ENCODE results near the gene TK2.
A peak's percentile ranks its signal among the peaks of the same experiment; 100 is the strongest.

The TK2 gene

GRCh38 chr16:66524601-66525164 lies 25.2 kb downstream of the TK2 start:
- Histone ChIP-seq H3K27ac (peak overlapping the region; percentile 11 to 12), H3K9me3 (no peaks in the 10 kb centered on the region), H3K27me3 (no peaks in the 10 kb centered on the region), H3K4me1 (peaks cover 0 to 33% (median 17%) of the 10 kb centered on the region in 4 donors), H3K36me3 (peaks cover 46 to 84% (median 54%) of the 10 kb centered on the region in 3 donors), H3K4me3 (no peak overlapping the region)
- no peak for DNase-seq
- TF ChIP-seq CTCF (IDR thresholded peaks at IDR 0.05): no peak
- intact Hi-C loops (cut with DNase I; ENCODE audit: low total_unique reads): no loop called here

GRCh38 chr16:66523861-66524354 lies 26.0 kb downstream of the TK2 start:
- no peaks in the 10 kb centered on the region for H3K27me3 ChIP-seq
- DNase-seq: no peak
- TF ChIP-seq CTCF (IDR thresholded peaks at IDR 0.05): no peak
- no peaks in the 10 kb centered on the region for H3K9me3 ChIP-seq
- no peak overlapping the region for H3K4me3 ChIP-seq
- intact Hi-C loops (cut with DNase I; ENCODE audit: low total_unique reads): no loop called here
- peaks cover 40 to 83% (median 46%) of the 10 kb centered on the region in 3 donors for H3K36me3 ChIP-seq
- H3K27ac ChIP-seq: peak overlapping the region; percentile 11 to 39
- H3K4me1 ChIP-seq: peaks cover 0 to 33% (median 17%) of the 10 kb centered on the region in 4 donors

- Histone ChIP-seq H3K9me3 (no peaks in the 10 kb centered on the region), H3K36me3 (peaks cover 31 to 74% (median 37%) of the 10 kb centered on the region in 3 donors), H3K27me3 (no peaks in the 10 kb centered on the region), H3K4me3 (no peak overlapping the region), H3K4me1 (peaks cover 0 to 37% (median 19%) of the 10 kb centered on the region in 4 donors), H3K27ac (peak overlapping the region; percentile 39 to 95)
- DNase-seq: no peak
- no peak for TF ChIP-seq CTCF (IDR thresholded peaks at IDR 0.05)
- intact Hi-C loops (cut with DNase I; ENCODE audit: low total_unique reads): no loop called here
Observed at GRCh38 chr16:66522816-66523590, 26.9 kb downstream of the TK2 start.

DNA sequence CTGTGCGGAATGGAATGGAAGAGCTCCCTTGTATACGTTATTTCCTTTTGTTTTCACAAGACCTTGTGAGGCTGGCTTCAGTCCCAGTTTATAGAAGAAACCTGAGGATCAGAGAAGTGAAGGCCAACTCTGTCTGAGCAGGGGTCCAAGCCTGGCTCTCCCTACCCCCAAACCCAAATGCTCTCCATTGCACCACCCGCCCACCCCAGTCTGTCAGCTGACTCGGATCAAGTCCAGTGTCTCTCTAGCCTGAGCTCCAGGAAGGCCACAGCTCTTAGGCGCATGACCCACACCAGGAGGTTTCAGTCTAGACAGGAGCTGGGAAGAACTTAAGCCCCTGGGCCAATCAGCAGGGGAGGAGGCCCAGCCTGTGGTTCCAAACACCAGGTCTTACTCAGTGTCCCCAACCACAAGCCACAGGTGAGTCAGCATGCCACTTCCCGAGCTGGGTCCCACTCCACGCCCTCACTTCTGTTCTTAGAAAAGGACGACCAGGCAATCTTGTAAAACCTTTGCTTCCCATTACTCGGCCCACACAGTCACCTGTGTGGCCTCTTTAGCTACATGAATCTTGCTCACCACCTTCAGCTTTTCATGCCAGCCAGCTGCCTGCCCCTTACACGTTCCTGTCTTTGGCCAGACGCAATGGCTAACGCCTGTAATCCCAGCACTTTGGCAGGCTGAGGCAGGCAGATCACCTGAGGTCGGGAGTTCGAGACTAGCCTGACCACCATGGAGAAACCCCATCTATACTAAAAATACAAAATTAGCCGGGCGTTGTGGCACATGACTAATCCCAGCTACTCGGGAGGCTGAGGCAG lies 27.8 kb downstream of the TK2 start:
- intact Hi-C loops (cut with DNase I; ENCODE audit: low total_unique reads): no loop called here
- Histone ChIP-seq H3K27ac (peak overlapping the region; percentile 39 to 95), H3K4me1 (peaks cover 0 to 45% (median 27%) of the 10 kb centered on the region in 4 donors)

More for the DNA sequence above, 27.8 kb downstream of the TK2 start:
- no peaks in the 10 kb centered on the region for H3K9me3 ChIP-seq
- TF ChIP-seq CTCF (IDR thresholded peaks at IDR 0.05): no peak
- H3K4me3 ChIP-seq: no peak overlapping the region
- peaks cover 22 to 66% (median 29%) of the 10 kb centered on the region in 3 donors for H3K36me3 ChIP-seq
- H3K27me3 ChIP-seq: no peaks in the 10 kb centered on the region
- no peak for DNase-seq
